Embryonic facial prominence (tissue), 1 donor: ENCODE data around the gene PROB1.
"Not testable (repeated sequence)": the region's sequence is repeated elsewhere in the genome, so short reads cannot be mapped to it uniquely, and the experiment has no call there.

Experiments
- DNase-seq: peaks from one replicate; pipeline ENCODE4 v3.0.0-alpha.2; 2016; ENCODE audit errors: extremely low spot score

The PROB1 gene

GRCh38 chr5:139414581-139415130 is 19.8 kb upstream of the PROB1 start:
- DNase-seq: no peak

- no peak for DNase-seq
Observed at GRCh38 chr5:139413963-139414362, 19.1 kb upstream of the PROB1 start.

- DNase-seq: no peak
Observed at GRCh38 chr5:139413153-139413552, 18.2 kb upstream of the PROB1 start.

GRCh38 chr5:139410993-139411828 is 16.3 kb upstream of the PROB1 start:
- no peak for DNase-seq

GRCh38 chr5:139410121-139410992 is 15.5 kb upstream of the PROB1 start:
- no peak for DNase-seq

- DNase-seq: not testable (repeated sequence)
Observed at GRCh38 chr5:139409116-139409515, 14.2 kb upstream of the PROB1 start.

GRCh38 chr5:139408191-139408590 is 13.3 kb upstream of the PROB1 start:
- DNase-seq: no peak

- no peak for DNase-seq
Observed at GRCh38 chr5:139407517-139407916, 12.6 kb upstream of the PROB1 start.

- no peak for DNase-seq
Observed at GRCh38 chr5:139406963-139407362, 12.1 kb upstream of the PROB1 start.

GRCh38 chr5:139404484-139404840 is 9.6 kb upstream of the PROB1 start:
- no peak for DNase-seq

- DNase-seq: peak; percentile 94
Observed at GRCh38 chr5:139403787-139404483, 9.0 kb upstream of the PROB1 start, which contains the start of gene SPATA24. Gene SPATA24 (minus strand): TSS chr5:139404089. CDS start chr5:139404060, 29 bp downstream.

- DNase-seq: no peak
Observed at GRCh38 chr5:139403418-139403786, 8.5 kb upstream of the PROB1 start.

GRCh38 chr5:139402561-139403158 is 7.8 kb upstream of the PROB1 start:
- no peak for DNase-seq

- no peak for DNase-seq
Observed at GRCh38 chr5:139401546-139401945, 6.6 kb upstream of the PROB1 start.

GRCh38 chr5:139399501-139400121 is 4.7 kb upstream of the PROB1 start:
- DNase-seq: no peak

GRCh38 chr5:139397921-139398320 is 3.0 kb upstream of the PROB1 start:
- DNase-seq: no peak

- DNase-seq: no peak
Observed at GRCh38 chr5:139396691-139397090, 1.8 kb upstream of the PROB1 start.

- no peak for DNase-seq
Observed at GRCh38 chr5:139395844-139396640, 1.1 kb upstream of the PROB1 start.

GRCh38 chr5:139394123-139394653 is 716 bp downstream of the PROB1 start:
- no peak for DNase-seq
